Measurements from ENCODE around the gene MUC6. TPM values are rescaled to one million over a fixed set of nuclear protein-coding genes. Genes with fewer than 3 reads are reported as not detected.

Gene MUC6
- total and polyA plus RNA-seq, 2 of the 8 experiments (the other 6 are each of a cell fraction or from before 2014, with no cell fraction given): not detected

- Histone ChIP-seq H2BK20ac (ENCODE audit: low read length) (no peak overlapping the region), H2BK5ac (ENCODE audit: low read depth, low read length) (peak overlapping the region; percentile 73; the same call in 1 of the 2 replicates), H2BK120ac (replicated peaks; ENCODE audit: low read depth, low read length) (no peak overlapping the region), H3K9ac (replicated peaks in 1 of 4; ENCODE audit: extremely low read depth in 1 of 4, low read depth in 3 of 4, low read length in 3 of 4) (no peak overlapping the region), H3K36me3 (ENCODE audit: control insufficient read depth in 2 of 4, insufficient read depth in 4 of 4, low read length in 3 of 4) (peaks cover 4 to 31% (median 23%) of the 10 kb centered on the region in 4 experiments; a peak in 5 of 8 replicates), H2AFZ (ENCODE audit: low read length) (no peak overlapping the region), H2BK12ac (ENCODE audit: low read depth, low read length) (no peak overlapping the region), H3K4me2 (ENCODE audit: insufficient read depth in 1 of 2, low read depth in 2 of 2, low read length in 2 of 2) (no peak overlapping the region), H3K23me2 (ENCODE audit: low read depth, low read length) (0 out of 2 replicates have a peak, but pooled peaks cover 2% of the 10 kb centered on the region), H4K91ac (replicated peaks; ENCODE audit: insufficient read length, low read length) (no peak overlapping the region), H2BK15ac (ENCODE audit: low read length) (no peak overlapping the region), H3K18ac (ENCODE audit: extremely low read depth, low read length) (no peak overlapping the region), H3K9me3 (ENCODE audit: insufficient read depth in 2 of 2, low read depth in 1 of 2, low read length in 1 of 2) (peaks cover 3 to 9% of the 10 kb centered on the region in 2 experiments; a peak in 2 of 4 replicates), H3K23ac (ENCODE audit: insufficient read length) (no peak overlapping the region), H3K4ac (replicated peaks; ENCODE audit: insufficient read length, low read depth, low read length) (no peak overlapping the region), H4K20me1 (replicated peaks in 1 of 2; ENCODE audit: control insufficient read depth in 1 of 2, insufficient read depth in 2 of 2, low read length in 2 of 2) (peaks cover 0 to 8% of the 10 kb centered on the region in 2 experiments), H3K27ac (ENCODE audit: low read depth, low read length) (0 out of 2 replicates have a peak overlapping the region, but pooled peaks have one; percentile 9), H3K4me1 (replicated peaks in 1 of 4; ENCODE audit: control insufficient read depth in 3 of 4, insufficient read depth in 4 of 4, low read length in 3 of 4) (peaks cover 0 to 2% (median 0%) of the 10 kb centered on the region in 4 experiments; a peak in 1 of 7 replicates), H3K14ac (ENCODE audit: insufficient read length) (no peak overlapping the region), H4K5ac (ENCODE audit: insufficient read length, low read depth, low read length) (no peak overlapping the region), H3K56ac (replicated peaks; ENCODE audit: insufficient read length, low read depth, low read length) (no peak overlapping the region), H3K79me2 (ENCODE audit: control insufficient read depth in 1 of 2, insufficient read depth in 2 of 2, low read length in 2 of 2) (peaks cover 0 to 9% of the 10 kb centered on the region in 2 experiments; a peak in 1 of 4 replicates), H3K79me1 (ENCODE audit: low read depth, low read length) (peaks cover 15% of the 10 kb centered on the region), H3K4me3 (ENCODE audit: extremely low read depth in 1 of 4, insufficient read depth in 2 of 4, low read depth in 3 of 4, low read length in 4 of 4) (no peak overlapping the region), H3K27me3 (replicated peaks in 1 of 4; ENCODE audit: control insufficient read depth in 3 of 4, extremely low read depth in 1 of 4, insufficient read depth in 3 of 4, low read length in 3 of 4) (no peaks in the 10 kb centered on the region), H2AK5ac (ENCODE audit: low read depth, low read length) (no peak overlapping the region), H4K8ac (ENCODE audit: extremely low read depth, insufficient read depth, low read length) (peak overlapping the region; percentile 18; the same call in 1 of the 2 replicates)
- FAIRE-seq (no peak), DNase-seq (ENCODE audit: low read depth in 1 of 2, low spot score in 2 of 2) (no peak)
- POLR2A ChIA-PET (ENCODE audit: partially characterized antibody): no interaction called here
- TF ChIP-seq SP2 (IDR thresholded peaks at IDR 0.05; ENCODE audit: low read length): no peak
- CTCF ChIA-PET (ENCODE audit: partially characterized antibody): interaction anchor here (0.6 to 1.6 kb wide), 5 partner anchors 23 to 70 kb away, joined by 3 to 5 read pairs (median 3); no protein-coding TSS in a partner anchor
- WGBS, 2 experiments (ENCODE audit: extremely low coverage in 1 of 2, insufficient coverage in 1 of 2, insufficient read length in 1 of 2, insufficient replicate concordance in 2 of 2, low coverage in 1 of 2, low lambda C conversion rate in 2 of 2, missing lambda C conversion rate in 1 of 2): 95% methylated on average over 31 of the region's 31 CpGs; no CpG with 5 or more reads in 1 of the 2 experiments
Measured at GRCh38 chr11:967995-968751, 68.3 kb downstream of the MUC6 start.

Data from H1 (cell line).